NCI-H2107 treated with DMSO at 0.1 percent for 48 hours (cell line): Measurements from ENCODE around the gene GREM2.

ENCODE experiments used
- DNase-seq: peaks from one replicate; lab custom pipeline; 2025; ENCODE audit not compliant: unreplicated experiment; lab: John Stamatoyannopoulos, UW

GREM2 gene

DNA sequence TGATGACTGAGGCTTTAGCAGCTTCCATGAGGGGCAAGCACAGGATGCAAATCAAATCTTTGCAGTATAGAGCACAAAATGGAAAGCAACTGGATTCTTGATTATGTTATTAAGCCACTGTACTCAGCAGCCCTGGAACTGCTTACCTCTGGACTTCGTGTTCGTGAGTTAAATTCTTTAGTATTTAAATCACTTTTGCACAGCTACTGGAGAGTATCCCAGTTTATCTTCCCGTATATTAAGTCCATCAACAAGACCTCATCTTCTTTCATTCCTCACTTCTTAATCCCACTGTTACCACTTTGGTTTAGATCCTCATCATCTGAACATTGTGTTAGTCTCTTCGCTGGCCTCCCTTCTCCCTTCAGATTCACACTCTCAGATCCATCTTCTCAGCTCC, 108.9 kb downstream of the GREM2 start:
- no peak for DNase-seq

DNA sequence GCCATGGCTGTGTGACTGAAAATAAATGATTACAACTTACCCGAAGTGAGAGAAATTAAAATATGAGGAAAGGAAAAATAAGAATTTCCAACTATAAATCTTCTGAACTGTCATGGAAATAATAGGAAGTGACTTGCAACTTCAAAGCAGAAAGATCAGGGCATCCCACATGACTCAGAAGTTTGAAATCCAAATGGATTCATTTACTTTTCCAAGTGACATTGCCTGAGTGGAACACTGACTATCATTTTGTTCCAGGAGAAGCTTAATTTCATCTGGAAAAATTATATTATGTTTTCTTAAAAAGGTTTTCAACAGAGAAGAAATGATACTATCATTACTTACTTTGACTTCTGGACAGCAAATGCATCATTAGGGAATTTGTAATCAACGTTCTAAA, 110.8 kb downstream of the GREM2 start:
- no peak for DNase-seq

DNA sequence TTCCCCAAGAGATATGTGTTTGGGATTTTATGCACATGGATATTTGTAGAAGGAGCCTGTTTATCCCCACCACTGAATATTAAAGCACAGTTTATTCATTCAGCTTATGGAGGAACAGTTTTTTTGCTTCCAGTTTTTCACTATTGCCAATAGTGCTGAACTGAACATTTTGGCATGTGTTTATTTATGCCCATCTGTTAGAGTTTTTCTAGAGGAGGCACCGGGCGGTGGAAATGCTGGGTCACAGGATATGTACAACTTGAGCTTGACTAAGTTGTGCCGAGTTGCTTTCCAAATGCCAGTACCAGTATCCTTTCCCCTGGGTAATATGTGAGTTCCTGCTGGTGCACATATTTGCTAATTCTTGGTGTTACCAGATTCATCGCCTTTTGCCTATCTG, 111.3 kb downstream of the GREM2 start:
- DNase-seq, result no peak

DNA sequence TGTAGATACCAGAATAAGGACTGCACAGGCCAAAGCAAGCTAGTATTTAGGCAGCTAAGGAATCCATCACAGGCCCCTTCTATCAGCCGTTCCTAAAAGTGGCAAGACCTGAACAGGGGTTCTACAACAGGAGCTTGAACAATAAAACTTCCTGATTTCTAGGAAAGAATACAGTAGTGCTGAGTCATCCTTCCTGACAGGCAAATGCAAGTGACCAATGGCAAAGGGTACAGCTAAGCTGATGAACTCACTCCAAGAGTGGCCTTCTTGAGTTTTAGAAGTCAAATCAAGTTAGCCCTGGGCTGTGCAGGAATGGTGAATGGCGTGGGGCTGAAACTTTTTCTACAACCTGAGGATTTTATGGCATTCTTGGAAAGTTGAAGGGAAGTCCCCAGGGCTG, 112.9 kb downstream of the GREM2 start:
- no peak for DNase-seq

DNA sequence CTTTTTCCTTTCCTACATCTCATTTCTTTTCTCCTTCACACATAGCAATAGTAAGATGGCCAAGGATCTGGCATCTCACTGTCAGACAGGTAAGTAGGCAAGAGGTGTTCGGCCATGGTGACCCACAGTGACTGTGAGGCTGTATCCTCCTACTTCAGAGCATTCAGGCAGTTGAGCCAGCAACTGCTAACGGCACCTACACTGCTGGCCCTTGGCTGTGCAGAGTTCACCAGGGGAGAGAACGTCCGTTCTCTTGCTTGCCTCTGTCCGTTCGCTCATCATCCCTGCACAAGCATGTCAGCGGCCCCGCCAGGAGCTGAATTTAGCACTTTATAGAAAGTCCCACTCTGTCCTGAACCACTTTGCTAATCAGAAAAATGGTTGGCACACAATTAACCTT, 113.6 kb downstream of the GREM2 start:
- no peak for DNase-seq

- no peak for DNase-seq
Observed at GRCh38 chr1:240497908-240498307, 114.0 kb downstream of the GREM2 start.

- DNase-seq, result no peak
Observed at GRCh38 chr1:240496941-240497340, 115.0 kb downstream of the GREM2 start.

DNA sequence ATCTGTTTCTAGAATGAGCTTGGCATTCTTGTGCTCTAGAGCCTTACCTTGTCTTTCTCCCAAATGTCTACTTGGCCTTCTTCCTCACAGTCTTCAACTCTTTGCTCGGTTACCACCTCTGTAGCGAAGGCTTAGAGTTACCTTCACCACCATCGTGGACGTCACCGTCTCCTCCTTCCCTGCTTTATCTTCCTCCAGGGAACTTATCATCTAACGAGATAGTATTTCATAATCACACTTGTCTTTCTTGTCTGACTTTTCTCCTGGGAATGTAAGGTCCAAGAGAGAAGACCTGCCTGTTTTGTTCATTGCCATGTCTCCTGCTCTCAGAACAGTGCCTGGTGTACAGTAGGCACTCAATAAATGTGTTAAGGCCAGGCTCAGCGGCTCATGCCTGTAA, 115.6 kb downstream of the GREM2 start:
- DNase-seq, result no peak

- DNase-seq, result no peak
Observed at GRCh38 chr1:240495601-240496000, 116.4 kb downstream of the GREM2 start.

DNA sequence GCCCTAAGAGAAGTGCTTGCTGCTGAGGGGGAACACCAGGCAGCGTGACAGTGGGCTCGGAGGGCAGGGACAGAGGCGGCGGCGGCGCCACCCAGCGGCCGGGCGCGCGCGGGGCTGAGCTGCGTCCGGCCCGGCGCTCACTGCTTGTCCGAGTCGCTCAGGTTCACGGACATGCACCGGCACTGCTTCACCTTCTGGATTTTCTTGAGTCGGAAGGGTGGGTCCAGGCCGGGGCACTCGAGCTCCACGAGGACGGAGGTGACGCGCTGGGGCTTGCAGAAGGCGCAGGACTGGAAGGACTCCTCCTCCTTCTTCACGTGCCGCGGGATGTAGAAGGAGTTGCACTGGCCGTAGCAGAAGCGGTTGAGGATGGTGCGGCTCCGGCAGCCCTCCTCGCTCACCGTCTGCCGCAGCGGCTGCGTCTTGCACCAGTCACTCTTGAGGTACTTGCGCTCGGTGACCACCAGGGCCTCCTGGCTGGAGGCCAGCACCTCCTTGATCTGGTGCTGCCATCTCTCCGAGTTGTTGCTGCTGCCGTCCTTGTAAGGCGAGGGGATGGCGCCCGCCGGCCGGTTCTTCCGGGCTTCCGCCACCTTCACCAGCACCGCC, 119.0 kb downstream of the GREM2 start:
- no peak for DNase-seq

GRCh38 chr1:240491796-240492195, 120.2 kb downstream of the GREM2 start:
- no peak for DNase-seq

DNA sequence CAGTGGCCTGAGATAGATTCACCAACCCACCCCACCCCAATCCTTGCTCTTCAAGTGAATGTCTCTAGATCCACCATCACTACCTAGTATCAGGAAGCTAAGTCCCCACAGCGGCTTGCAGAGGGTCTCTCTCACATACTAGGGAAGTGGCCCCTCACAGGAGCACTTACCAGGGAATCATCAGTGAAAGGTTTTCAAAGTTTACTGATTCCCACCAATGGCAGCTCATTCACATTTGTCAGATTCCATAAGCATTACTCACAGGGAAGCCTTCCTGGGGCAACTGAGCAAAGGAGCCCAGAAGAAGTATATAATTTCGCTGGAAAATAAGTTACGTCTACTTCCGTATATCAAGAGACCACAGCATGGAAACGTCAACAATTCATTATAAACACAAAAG, 120.8 kb downstream of the GREM2 start:
- no peak for DNase-seq

DNA sequence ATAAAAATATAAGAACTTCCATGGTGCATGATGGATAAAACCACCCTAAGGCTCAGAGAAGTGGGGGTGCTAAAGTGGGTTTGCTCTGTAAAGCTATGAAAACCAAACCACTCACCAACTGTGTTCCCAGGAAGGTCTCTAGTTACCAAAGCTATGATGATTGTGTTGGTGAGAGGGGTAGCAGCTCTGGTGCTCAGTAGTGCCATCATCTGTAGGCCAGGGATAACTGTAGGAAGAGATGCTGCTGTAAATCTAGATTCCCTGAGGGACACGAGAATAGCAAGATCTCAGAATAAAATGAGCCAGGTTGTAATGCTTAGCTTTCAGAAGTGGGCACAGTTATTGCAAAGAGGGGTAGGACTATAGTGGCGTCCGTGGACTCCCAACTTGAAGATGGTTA, 124.5 kb downstream of the GREM2 start:
- no peak for DNase-seq

GRCh38 chr1:240486611-240487010, 125.3 kb downstream of the GREM2 start:
- no peak for DNase-seq

DNA sequence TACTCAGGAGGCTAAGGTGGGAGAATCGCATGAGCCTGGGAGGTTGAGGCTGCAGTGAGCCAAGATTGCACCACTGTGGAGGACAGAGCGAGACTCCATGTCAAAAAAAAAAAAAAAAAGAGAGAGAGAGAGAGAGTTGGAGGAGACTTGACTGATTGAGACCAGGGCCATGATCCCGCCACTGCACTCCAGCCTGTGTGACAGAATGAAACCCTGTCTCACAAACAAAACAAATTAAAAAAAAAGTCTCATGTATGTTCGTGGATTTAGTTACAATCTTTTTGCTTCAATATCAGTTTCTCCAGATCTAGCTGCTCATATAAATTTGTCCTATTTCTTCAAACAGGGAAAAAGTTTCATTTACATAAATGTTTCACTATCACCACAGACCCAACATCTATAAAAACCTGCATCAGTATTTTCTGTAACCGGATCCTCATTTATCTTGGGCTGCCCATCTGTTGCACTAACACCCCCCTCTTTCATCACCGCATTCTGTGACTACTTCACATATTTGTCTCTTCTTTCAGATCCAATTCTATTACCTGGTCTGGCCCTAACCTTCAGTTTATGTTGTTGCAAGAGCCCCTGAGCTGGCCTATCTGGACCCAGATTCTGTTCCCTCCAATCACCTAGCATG, 127.0 kb downstream of the GREM2 start:
- no peak for DNase-seq

DNA sequence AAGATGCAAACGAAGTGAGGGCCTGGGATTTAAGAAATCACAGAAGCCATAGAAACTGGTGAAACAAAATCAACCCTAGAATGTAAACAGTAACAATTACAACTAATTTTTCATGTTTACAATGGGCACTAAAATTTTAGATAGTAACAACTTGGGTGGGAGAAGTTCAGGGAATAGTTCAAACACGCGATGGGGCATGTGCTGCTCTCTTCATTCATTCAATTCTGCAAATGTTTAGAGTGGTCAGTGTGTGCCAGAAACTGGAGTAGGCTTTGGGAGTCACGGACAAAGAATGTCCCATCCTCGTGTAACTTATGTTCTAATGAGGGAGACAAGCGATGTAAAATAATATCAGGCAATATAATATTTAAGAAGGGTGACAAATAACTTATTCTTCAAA, 133.4 kb downstream of the GREM2 start:
- no peak for DNase-seq

GRCh38 chr1:240475832-240476231, 136.1 kb downstream of the GREM2 start:
- no peak for DNase-seq

- no peak for DNase-seq
Observed at GRCh38 chr1:240474133-240474614, 137.8 kb downstream of the GREM2 start.

- DNase-seq, result no peak
Observed at GRCh38 chr1:240468656-240469055, 143.3 kb downstream of the GREM2 start.

DNA sequence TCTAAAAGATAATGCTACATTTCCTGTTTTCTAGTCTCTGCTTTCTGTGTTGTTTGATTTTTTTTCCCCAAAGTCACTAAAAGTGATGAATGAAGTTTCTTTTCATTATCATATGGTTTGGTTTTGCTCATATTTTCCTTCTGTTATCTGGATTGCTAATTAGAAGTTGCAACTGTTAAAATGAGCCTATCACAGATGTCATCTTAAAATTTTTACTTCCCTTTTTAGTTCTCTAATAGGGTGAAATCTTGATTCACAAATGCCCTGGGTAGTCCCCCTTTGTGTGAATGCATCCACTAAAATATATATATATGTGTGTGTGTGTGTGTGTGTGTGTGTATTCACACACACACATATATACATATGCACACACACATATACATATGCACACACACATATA, 144.1 kb downstream of the GREM2 start:
- no peak for DNase-seq

DNA sequence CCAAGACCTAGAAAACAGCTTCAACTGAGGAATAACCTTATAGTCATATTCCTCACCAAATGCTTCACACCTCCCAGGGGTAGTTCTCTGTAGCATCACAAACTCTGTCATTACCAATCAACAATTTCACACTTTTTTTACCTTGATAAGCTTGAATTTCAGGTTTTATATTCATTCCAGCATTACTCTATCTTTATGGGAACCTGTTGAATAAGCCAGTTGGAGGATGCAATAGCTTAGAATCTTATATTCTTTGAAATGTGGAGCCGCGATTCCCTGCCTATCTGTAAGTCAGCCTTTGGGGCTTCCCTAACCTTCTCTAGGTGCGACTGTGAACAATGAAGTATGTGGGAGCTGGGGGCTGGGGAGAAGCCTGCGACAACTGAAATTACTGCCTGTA, 145.4 kb downstream of the GREM2 start:
- DNase-seq, result no peak

GRCh38 chr1:240465531-240465940, 146.4 kb downstream of the GREM2 start:
- DNase-seq, result no peak

DNA sequence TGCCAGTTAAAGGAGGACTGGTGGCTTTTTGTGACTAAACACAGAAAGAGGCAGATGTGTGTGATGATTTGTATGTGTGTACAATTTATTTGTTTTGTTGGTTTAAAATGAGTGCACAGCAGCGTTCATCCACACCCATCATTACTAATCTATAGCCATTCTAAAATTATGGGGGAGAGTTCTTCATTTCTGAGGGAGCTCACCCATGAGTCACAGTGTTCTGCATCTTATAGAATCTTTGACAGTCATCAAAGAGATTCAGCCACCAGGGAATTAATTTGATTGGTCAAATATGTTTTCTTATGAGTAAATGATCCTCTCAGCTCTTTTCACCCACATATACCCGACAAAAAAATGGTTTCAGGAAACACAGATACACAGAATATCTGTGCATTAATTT, 147.9 kb downstream of the GREM2 start:
- no peak for DNase-seq
